ENCODE results near the gene IGSF21. TPM values are rescaled to one million over a fixed set of nuclear protein-coding genes. Genes with fewer than 3 reads are reported as not detected.

The IGSF21 gene
- total RNA-seq, 6 experiments from 2014 or later: not detected

GRCh38 chr1:18097206-18097605, 10.4 kb upstream of the IGSF21 start:
- H3K9me3 Mint-ChIP-seq: no peaks in the 10 kb centered on the region
- peaks cover 8% of the 10 kb centered on the region for H3K27me3 Mint-ChIP-seq (ENCODE audit: insufficient read depth)
- TF ChIP-seq, protein P1, sequence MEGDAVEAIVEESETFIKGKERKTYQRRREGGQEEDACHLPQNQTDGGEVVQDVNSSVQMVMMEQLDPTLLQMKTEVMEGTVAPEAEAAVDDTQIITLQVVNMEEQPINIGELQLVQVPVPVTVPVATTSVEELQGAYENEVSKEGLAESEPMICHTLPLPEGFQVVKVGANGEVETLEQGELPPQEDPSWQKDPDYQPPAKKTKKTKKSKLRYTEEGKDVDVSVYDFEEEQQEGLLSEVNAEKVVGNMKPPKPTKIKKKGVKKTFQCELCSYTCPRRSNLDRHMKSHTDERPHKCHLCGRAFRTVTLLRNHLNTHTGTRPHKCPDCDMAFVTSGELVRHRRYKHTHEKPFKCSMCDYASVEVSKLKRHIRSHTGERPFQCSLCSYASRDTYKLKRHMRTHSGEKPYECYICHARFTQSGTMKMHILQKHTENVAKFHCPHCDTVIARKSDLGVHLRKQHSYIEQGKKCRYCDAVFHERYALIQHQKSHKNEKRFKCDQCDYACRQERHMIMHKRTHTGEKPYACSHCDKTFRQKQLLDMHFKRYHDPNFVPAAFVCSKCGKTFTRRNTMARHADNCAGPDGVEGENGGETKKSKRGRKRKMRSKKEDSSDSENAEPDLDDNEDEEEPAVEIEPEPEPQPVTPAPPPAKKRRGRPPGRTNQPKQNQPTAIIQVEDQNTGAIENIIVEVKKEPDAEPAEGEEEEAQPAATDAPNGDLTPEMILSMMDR (IDR thresholded peaks at IDR 0.05): no peak
- no peak for DNase-seq
- H3K4me3 Mint-ChIP-seq: no peak overlapping the region
- no peak overlapping the region for H3K27ac Mint-ChIP-seq
- no peaks in the 10 kb centered on the region for H3K36me3 Mint-ChIP-seq (ENCODE audit: low read depth)
- H3K4me1 Mint-ChIP-seq (ENCODE audit: low read depth): peaks cover 4% of the 10 kb centered on the region

GRCh38 chr1:18099026-18099425, 8.6 kb upstream of the IGSF21 start:
- Mint-ChIP-seq H3K4me3 (no peak overlapping the region), H3K36me3 (ENCODE audit: low read depth) (no peaks in the 10 kb centered on the region), H3K9me3 (no peaks in the 10 kb centered on the region), H3K27ac (no peak overlapping the region), H3K4me1 (ENCODE audit: low read depth) (no peaks in the 10 kb centered on the region), H3K27me3 (ENCODE audit: insufficient read depth) (peaks cover 11% of the 10 kb centered on the region)
- TF ChIP-seq, protein P1 (IDR thresholded peaks at IDR 0.05): no peak
- DNase-seq: no peak

DNA sequence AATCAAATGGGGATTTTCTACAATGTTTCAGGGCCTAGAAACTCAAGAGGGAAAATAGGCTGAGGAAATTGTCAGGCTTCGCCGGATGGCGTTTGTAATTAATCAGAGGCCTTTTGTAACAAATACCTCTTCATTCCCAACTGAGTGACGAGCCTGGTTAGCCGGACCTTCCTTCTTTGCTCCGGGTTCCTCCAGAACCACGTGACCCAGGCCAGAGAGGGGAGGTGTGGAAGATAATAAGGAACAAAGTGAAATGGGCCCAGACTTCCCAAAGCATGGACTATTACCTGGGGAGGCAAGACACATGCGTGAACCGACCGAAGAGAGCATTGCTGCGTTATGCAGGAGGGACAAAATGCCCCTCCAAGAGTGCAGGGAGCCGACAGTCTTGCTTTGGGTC, 7.5 kb upstream of the IGSF21 start:
- no peaks in the 10 kb centered on the region for H3K9me3 Mint-ChIP-seq

GRCh38 chr1:18100491-18101063, 7.0 kb upstream of the IGSF21 start:
- peak; percentile 45 for DNase-seq
- Mint-ChIP-seq H3K27ac (no peak overlapping the region), H3K4me3 (no peak overlapping the region), H3K27me3 (ENCODE audit: insufficient read depth) (peaks cover 8% of the 10 kb centered on the region), H3K4me1 (ENCODE audit: low read depth) (no peaks in the 10 kb centered on the region), H3K36me3 (ENCODE audit: low read depth) (no peaks in the 10 kb centered on the region), H3K9me3 (no peaks in the 10 kb centered on the region)
- TF ChIP-seq, protein P1 (IDR thresholded peaks at IDR 0.05): peak; percentile 89

More for the DNA sequence above, 7.5 kb upstream of the IGSF21 start:
- Mint-ChIP-seq H3K36me3 (ENCODE audit: low read depth) (no peaks in the 10 kb centered on the region), H3K27me3 (ENCODE audit: insufficient read depth) (peaks cover 11% of the 10 kb centered on the region), H3K27ac (no peak overlapping the region), H3K4me3 (no peak overlapping the region), H3K4me1 (ENCODE audit: low read depth) (no peaks in the 10 kb centered on the region)
- DNase-seq: no peak
- TF ChIP-seq, protein P1 (IDR thresholded peaks at IDR 0.05): no peak

- no peaks in the 10 kb centered on the region for H3K9me3 Mint-ChIP-seq
- no peaks in the 10 kb centered on the region for H3K36me3 Mint-ChIP-seq (ENCODE audit: low read depth)
- TF ChIP-seq, protein P1 (IDR thresholded peaks at IDR 0.05): no peak
- H3K27ac Mint-ChIP-seq: no peak overlapping the region
- no peaks in the 10 kb centered on the region for H3K4me1 Mint-ChIP-seq (ENCODE audit: low read depth)
- H3K4me3 Mint-ChIP-seq: no peak overlapping the region
- peaks cover 8% of the 10 kb centered on the region for H3K27me3 Mint-ChIP-seq (ENCODE audit: insufficient read depth)
- DNase-seq: no peak
Observed at GRCh38 chr1:18101508-18101907, 6.1 kb upstream of the IGSF21 start.
